Stimulated activated CD4-positive, alpha-beta T cell treated with anti-CD3 and anti-CD28 coated beads, Interleukin-15, amount 100 ng/mL, for 48 hours (primary cell): ENCODE data around the gene ANK3.

Experiments
- DNase-seq, 2 donors: peaks; one replicate each; pipeline ENCODE4 v3.0.0-alpha.2; 2020; ENCODE audit warnings: low read depth in 2 of 2

Gene ANK3

GRCh38 chr10:60031183-60031582 lies 358.5 kb downstream of the ANK3 start:
- DNase-seq, result no peak

GRCh38 chr10:60029475-60029874 lies 360.2 kb downstream of the ANK3 start:
- DNase-seq, result no peak

- DNase-seq, result no peak
Observed at GRCh38 chr10:60028081-60028480, 361.6 kb downstream of the ANK3 start.

DNA sequence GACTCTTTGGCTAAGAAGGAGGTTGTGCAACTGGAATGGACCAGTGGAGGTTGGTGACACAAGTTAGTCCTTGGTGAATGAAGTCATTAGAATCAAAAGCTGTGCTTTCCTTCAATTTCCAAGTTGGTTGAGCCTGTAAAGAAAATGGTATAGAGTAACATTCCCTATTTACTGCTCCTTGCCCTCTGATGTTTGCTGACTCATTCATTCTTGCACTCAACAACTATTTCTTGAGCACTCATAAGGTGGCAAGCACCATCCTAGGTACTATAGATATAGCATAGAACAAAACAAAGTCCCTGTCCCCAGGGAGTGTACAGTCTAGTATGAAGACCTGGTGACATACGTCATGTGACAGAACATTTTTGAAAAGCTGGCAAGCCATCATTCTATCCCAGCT lies 364.4 kb downstream of the ANK3 start:
- DNase-seq, result no peak

DNA sequence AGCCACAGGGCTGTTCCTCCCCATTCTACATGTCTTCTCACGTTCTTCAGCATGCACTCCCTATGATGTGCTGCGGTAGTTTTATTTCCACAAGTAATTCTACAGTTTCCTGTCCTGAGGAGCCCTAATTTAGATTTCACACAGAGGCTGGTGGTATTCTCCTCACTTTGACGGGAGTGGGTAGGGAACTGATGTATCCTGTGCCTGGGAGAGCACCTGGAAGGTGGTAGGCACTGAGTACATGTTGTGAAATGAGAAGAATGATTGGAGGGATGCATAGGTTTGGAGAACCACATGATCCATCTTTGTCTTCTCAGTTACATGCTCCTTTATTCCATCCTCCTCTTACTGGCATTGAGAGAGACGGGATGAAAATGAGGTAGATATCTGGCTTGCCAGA lies 365.2 kb downstream of the ANK3 start:
- DNase-seq, result no peak

GRCh38 chr10:60023155-60023877 lies 366.4 kb downstream of the ANK3 start:
- DNase-seq, result no peak

DNA sequence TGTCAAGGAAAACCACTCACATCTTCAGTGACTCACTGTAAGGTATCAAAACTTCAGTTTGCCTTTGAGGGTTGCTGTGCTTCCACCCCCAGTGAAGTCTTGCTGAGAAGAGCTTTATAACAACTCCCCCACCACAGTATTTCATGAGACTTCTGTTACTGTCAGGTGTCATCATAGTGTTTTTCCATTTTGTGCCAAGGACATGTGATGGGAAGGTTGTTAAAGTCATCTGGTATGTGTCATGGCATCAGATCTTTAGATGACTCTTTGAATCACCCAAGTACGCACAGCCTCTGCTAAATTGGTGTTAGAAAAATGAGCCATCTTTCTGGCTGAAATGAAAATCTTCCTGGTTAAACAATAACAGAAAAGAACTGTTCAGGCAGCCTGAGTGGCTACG lies 368.3 kb downstream of the ANK3 start:
- no peak for DNase-seq

- DNase-seq, result no peak
Observed at GRCh38 chr10:60016794-60017193, 372.9 kb downstream of the ANK3 start.

- DNase-seq, result no peak
Observed at GRCh38 chr10:60009710-60010383, 379.8 kb downstream of the ANK3 start.

DNA sequence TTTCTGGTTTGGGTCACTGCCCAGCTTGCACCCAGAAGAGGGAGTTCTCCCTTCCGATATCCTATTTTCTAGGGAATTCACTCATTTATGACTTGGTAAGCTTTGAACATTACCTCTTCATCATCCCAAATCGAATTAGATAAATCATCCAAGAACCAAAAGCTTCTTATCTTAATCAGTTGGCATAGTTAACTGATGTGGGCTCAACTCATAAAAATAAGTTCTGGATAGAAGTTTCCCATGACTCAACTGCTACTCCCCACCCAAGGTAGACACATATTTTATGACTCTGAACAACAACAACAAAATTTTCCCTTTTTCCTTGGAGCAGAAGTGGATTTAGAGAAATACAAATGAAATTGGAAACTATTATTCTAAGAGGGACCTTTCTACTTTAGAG lies 380.4 kb downstream of the ANK3 start:
- DNase-seq, result no peak

DNA sequence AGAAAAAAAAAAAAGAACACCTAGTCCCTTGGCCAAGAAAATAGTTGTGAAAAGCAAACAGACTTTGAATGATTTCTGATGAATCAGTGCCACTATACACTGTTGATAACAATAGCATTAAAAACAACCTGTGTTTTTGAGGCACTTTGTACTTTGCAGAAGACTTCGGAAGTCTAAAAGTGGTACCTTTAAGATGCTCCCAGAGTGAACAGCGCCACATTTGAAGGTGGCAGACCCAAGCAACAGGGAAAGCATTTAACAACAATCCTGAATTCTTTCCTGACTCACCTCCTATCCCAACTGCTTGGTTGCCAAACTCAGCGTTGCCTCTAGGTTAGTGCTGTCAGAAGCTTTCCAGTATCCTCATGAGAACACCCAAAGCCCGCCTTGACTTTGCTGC lies 380.9 kb downstream of the ANK3 start:
- no peak for DNase-seq

GRCh38 chr10:60006062-60006461 lies 383.6 kb downstream of the ANK3 start:
- no peak for DNase-seq

DNA sequence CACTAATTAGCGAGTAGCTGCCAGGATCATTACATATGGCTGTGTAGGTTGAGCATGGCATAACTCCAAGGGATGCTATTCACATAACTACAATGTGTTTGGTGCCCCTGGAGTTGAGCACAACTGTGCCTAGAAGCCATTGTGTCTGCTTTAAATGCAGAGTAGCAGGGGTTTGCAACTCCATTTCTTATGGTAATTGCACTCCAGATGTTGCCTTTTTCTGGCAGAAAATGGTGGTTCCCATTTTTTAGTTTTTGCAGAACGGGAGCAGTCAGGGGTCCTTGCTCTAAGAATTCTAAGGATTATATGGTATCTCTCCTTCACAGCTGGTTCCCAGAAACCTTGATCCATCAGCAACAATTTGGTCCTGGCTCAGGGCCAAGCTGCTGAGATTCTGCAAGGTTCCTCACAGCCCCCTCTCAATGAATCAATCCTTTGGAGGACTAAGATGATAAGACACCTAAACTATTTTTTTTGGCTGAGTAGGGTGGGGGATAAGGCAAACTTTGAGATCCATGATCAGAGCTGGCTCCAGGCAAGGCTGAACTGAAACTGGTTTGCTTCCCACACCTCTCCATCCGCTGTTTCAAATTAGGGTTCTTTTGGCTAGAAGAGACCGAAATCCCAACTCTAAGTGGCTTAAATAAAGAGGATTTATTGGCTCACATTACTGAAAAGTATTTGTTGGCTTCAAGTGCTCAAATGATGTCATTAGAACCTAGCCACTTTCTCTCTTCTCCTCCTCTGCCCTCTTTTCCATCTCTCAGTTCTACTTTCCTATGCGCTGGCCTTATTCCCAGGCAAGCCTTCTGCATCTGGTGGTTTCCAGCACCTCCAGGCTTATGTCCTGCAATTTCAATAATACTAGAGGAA lies 385.8 kb downstream of the ANK3 start:
- no peak for DNase-seq

DNA sequence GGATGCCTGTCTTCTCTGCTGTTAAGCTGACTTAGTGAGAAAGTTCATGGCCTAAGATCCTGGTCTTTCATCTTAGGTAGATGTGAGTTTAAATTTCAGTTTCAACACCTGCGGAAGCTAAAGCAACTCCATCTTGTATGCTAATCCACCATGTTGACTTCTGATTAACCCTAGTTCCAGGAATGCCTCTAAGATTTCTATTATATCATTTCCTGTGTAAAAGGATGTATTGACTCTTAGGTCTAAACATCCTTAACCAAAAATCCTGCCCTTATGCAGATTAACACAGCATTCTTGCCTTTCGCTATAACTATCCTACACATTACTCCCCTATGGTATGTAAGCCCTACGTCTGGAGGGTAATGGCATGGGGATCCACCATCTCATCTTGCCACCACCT lies 388.9 kb downstream of the ANK3 start:
- DNase-seq, result no peak

GRCh38 chr10:59997827-59998525 lies 391.7 kb downstream of the ANK3 start:
- DNase-seq, result no peak

DNA sequence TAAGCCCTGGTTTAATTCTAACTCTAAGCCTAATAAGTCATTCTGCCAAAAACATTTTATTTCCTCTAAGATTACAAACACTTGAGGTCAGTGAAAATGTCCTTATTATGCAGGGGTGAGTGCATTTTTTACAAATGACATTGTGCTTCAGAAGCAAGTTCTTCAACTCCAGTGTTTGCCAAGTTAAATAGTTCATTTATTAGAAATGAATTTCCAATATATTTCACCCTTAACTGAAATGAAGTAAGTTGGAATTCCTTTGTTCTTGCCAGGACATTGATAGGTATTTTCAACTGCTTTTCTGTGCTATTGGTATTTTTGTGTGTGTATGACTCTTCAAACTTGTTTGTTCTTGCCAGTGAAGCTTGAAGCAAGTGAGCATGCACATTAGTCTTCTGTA lies 393.8 kb downstream of the ANK3 start:
- DNase-seq, result no peak

DNA sequence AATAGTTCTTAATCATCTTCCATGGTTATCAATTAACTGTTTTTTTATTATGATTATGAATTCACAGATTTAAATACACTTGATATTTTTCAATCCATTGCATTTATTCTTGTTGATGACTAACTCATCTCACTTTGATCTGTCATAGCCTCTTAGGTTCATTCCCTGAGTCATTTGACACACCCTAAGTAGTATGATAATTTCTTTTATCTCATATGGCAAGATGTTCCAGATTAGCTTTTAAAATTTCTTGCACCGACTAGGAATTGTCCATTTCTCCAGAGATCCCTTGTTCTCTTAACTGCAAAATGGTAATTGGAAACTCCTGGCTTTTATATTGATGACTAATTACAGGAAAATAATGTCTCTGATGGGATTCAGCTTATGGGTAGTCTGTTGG lies 395.7 kb downstream of the ANK3 start:
- DNase-seq, result no peak

- DNase-seq, result no peak
Observed at GRCh38 chr10:59991661-59992060, 398.0 kb downstream of the ANK3 start.

- no peak for DNase-seq
Observed at GRCh38 chr10:59991117-59991516, 398.6 kb downstream of the ANK3 start.

DNA sequence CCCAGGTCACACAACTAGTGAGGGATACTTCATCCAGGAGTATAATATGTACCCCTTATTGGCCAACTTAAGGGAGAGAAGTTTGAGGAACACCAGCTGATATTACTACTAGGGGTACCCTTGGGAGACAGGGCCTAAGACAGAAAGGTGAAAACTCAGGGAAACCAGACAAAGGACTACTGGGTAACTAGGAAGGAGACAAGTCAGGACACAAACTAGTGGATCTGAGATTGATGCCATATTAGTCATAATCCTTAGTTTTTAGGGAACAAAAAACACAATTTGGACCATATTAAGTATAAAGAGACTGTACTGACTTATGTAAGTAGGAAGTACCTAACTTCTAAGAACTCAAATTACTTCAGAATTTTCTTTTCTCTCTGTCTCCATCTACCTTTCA lies 404.0 kb downstream of the ANK3 start:
- no peak for DNase-seq

GRCh38 chr10:59984415-59984814 lies 405.3 kb downstream of the ANK3 start:
- no peak for DNase-seq

DNA sequence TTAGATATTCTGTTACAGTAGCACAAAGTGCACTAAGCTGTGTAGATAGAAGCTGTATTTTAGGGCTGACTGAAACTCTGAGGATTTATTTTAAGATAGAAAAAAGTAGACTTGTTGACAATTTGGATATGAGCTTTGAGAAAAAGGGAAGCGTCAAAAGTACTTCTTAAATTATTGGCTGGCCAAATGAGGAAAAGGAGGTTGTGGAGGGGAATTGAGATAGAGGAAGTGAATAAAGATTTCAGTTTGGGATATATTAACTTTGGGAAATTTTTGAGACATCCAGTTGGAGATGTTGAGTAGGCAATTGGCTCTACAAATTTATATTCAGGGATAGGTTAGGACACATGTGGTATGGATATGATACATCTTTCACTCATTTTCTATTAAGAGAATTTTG lies 409.3 kb downstream of the ANK3 start:
- DNase-seq, result no peak
